ENCODE results near the gene CFAP46.
"Not testable (repeated sequence)": the region's sequence is repeated elsewhere in the genome, so short reads cannot be mapped to it uniquely, and the experiment has no call there.

Gene CFAP46

DNA sequence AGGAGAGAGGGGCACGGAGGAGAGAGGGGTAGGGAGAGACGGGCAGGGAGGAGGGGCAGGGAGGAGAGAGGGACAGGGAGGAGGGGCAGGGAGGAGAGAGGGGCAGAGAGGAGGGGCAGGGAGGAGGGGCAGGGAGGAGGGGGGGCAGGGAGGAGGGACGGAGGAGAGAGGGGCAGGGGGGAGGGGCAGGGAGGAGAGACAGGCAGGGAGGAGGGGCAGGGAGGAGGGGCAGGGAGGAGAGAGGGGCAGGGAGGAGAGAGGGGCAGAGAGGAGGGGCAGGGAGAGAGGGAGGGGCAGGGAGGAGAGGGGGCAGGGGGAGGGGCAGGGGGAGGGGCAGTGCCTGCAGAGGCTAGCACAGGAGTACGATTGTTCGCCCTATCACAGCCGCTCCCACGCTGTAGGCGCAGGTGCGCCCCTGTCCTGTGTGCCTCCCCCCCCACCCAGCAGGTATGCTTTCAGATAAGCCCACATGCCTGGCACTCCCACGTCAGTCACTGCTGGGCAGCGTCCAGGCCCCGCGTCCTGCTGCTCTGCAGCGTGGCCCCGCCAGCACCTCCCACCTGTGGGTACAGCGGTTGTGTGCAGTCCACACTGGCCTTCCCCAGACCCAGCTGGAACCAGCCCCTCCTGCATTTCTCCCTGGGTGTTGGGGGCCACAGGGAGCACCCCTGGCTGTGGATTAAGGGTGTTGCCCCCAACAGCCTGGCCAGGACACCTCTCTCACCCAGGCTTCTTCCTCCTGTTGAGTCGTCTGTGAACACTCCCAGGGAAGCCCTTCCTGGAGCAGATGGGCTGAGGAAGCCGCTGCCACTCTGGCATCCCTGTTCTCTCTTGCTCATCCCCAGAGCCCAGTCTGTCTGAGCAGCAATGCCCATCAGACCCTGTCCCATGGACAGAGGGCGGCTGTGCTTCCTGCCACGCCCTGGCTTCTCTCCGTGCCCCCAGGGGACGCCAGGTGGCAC is 167.2 kb downstream of the CFAP46 start:
- Histone ChIP-seq H3K4me1 (ENCODE audit: control insufficient read depth in 5 of 5, insufficient read depth in 5 of 5, low read length in 5 of 5) (no peaks in the 10 kb centered on the region), H3K27me3 (ENCODE audit: control insufficient read depth in 5 of 5, insufficient read depth in 4 of 5, low read length in 5 of 5) (no peaks in the 10 kb centered on the region), H3K36me3 (ENCODE audit: control insufficient read depth in 5 of 5, insufficient read depth in 5 of 5, low read length in 5 of 5) (peaks cover 0 to 59% (median 45%) of the 10 kb centered on the region in 5 donors), H3K4me3 (ENCODE audit: low read depth in 1 of 5, low read length in 5 of 5) (no peak overlapping the region), H3K9me3 (ENCODE audit: control insufficient read depth in 5 of 5, low read length in 5 of 5) (no peaks in the 10 kb centered on the region), H3K9ac (ENCODE audit: low read length in 5 of 5) (no peak overlapping the region), H3K27ac (ENCODE audit: low read depth, low read length) (no peak overlapping the region)

DNA sequence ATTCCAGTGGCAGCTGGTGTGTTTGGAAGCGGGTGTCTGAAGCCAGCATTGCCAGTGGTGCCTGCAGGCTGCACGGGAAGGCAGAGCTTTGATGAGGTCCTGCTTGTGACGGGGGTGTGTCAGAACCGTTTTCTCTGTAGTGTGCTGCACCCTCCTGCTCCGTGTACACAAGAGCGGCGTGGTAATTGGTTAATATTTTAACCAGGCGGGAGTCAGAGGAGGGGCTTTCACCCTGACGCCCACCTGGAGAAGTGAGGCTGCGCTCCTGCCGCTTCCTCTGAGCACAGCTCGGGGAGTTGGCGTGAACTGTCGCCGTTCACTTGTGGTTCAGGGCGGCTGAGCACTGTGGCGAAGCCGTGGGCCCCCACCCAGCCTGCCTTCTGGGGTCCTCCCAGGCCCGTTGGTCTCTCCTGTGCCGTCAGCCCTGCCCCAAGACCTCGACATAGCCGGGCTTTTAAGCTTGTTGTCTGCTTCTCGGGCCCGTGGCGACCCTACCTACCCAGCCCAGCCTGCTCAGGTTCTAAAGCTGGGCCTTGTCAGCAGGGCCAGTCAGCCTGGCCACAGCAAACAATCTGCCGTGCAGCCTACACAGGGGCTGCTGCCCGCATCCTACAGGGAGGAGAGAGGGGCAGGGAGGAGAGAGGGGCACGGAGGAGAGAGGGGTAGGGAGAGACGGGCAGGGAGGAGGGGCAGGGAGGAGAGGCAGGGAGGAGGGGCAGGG is 168.0 kb downstream of the CFAP46 start:
- H3K27ac ChIP-seq (ENCODE audit: low read depth, low read length) = no peak overlapping the region
- no peaks in the 10 kb centered on the region for H3K9me3 ChIP-seq (ENCODE audit: control insufficient read depth in 5 of 5, low read length in 5 of 5)
- H3K27me3 ChIP-seq (ENCODE audit: control insufficient read depth in 5 of 5, insufficient read depth in 4 of 5, low read length in 5 of 5) = no peaks in the 10 kb centered on the region
- peaks cover 0 to 56% (median 38%) of the 10 kb centered on the region in 5 donors for H3K36me3 ChIP-seq (ENCODE audit: control insufficient read depth in 5 of 5, insufficient read depth in 5 of 5, low read length in 5 of 5)
- H3K9ac ChIP-seq (ENCODE audit: low read length in 5 of 5) = no peak overlapping the region
- no peaks in the 10 kb centered on the region for H3K4me1 ChIP-seq (ENCODE audit: control insufficient read depth in 5 of 5, insufficient read depth in 5 of 5, low read length in 5 of 5)
- H3K4me3 ChIP-seq (ENCODE audit: low read depth in 1 of 5, low read length in 5 of 5) = no peak overlapping the region

DNA sequence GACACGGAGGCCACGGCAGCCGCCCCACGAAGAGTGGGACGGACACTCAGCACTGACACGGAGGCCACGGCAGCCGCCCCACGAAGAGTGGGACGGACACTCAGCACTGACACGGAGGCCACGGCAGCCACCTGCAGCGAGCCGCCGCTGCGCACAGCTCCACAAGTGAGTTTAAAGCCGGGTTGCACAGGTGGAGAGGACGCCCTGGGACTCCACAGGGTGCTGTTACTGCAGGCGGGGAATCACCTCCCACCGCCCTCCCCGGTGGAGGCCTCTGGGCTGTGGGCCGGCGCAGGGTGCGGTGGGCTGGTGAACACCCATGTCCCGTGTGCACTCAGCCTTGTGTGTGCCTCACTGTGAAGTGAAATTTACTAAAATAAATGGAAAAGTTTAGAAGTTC is 169.6 kb downstream of the CFAP46 start:
- H3K27me3 ChIP-seq (ENCODE audit: control insufficient read depth in 5 of 5, insufficient read depth in 4 of 5, low read length in 5 of 5); H3K4me3 ChIP-seq (ENCODE audit: low read depth in 1 of 5, low read length in 5 of 5); H3K9ac ChIP-seq (ENCODE audit: low read length in 5 of 5); H3K4me1 ChIP-seq (ENCODE audit: control insufficient read depth in 5 of 5, insufficient read depth in 5 of 5, low read length in 5 of 5); H3K9me3 ChIP-seq (ENCODE audit: control insufficient read depth in 5 of 5, low read length in 5 of 5); H3K27ac ChIP-seq (ENCODE audit: low read depth, low read length): not testable (repeated sequence)
- peaks cover 0 to 58% (median 40%) of the 10 kb centered on the region in 5 donors for H3K36me3 ChIP-seq (ENCODE audit: control insufficient read depth in 5 of 5, insufficient read depth in 5 of 5, low read length in 5 of 5)

DNA sequence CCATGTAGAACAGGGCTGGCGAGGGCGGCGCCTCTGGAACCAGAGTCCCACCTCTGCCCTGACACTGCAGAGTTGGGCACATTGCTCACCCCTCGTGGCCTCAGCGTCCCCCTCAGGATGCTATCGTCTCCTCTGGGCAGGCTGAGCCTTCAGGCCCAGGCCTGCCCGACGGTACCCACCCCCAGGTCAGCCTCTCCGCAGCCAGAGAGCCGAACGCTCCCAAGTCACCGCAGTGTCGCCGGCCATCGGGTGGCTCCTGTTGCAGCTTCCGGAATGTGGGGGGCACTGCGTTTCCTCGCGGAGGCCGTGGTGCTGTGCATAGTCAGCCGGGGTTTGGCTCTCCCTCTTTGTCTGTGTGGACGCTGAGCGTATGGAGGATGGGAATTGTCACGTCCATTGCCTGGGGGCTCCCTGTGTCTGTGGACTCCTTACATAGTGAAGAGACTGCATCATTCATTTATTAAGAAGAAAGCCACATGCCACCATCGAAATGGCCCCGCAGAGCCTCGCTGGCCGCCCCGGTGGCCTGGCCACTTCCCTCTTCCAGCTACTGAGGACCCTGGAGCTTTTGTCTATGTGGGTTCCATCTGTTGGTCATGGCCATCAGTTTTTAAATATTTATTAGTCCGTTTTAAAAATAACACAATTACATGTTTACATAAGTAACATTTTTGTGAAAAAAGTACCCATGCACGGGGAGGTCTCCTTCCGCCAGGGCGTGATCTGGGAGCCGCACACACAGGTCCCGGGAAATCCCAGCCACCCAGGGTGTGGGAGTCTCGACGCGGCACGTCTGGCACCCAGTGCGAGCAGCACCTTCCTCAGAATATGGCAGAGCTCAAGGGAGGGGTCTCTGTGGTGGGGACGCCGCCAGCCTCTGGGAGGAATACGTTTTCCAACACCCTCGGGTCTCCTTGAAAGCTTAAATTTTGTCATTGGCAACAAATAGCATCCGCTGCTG is 172.0 kb downstream of the CFAP46 start:
- Histone ChIP-seq H3K9me3 (ENCODE audit: control insufficient read depth in 5 of 5, low read length in 5 of 5) (no peaks in the 10 kb centered on the region), H3K9ac (ENCODE audit: low read length in 5 of 5) (no peak overlapping the region), H3K27me3 (ENCODE audit: control insufficient read depth in 5 of 5, insufficient read depth in 4 of 5, low read length in 5 of 5) (peaks cover 0 to 5% (median 0%) of the 10 kb centered on the region in 5 donors), H3K27ac (ENCODE audit: low read depth, low read length) (no peak overlapping the region), H3K4me3 (ENCODE audit: low read depth in 1 of 5, low read length in 5 of 5) (no peak overlapping the region), H3K36me3 (ENCODE audit: control insufficient read depth in 5 of 5, insufficient read depth in 5 of 5, low read length in 5 of 5) (peaks cover 0 to 57% (median 40%) of the 10 kb centered on the region in 5 donors), H3K4me1 (ENCODE audit: control insufficient read depth in 5 of 5, insufficient read depth in 5 of 5, low read length in 5 of 5) (peaks cover 0 to 7% (median 0%) of the 10 kb centered on the region in 5 donors)

DNA sequence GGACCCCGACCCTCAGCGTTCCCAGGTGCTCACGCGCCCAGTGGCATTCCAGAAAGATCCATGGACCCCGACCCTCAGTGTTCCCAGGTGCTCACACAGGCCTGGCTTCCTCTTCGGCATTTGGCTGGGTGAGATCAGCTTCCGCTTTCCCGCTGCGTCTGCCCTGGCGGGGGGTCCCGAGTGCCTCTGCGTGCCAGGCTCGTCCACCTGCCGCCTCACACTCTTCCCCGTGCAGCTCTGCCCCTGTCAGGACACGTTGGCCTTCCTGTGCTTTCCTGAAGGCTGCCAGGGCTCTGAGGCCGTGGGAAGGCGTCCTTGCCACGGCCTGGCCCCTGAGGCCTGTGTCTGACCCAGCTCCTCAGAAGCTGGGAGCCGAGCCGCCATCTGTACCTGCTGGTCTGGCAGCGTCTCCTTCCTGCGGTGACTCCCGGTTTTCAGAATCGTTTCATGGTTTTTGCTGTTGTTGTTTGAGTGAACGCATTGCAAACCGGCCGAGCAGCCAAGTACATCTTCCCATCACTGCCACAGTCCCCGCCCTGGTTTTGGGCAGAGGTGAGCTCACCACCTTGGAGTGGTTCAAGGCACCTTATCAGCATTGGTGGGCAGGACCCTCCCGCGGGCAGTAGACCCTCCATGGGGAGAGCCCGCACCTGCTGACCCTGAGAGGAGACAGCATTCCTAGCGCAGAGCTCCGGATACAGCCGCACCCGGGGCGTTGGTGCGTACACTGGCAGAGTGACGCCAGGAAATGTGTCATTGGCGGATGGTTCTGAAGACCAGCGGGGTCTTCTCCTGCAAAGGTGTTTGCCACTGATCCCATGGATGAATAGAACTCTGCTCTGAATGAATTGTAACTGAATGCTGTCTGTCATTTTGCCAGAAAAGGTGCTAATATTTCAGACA is 173.8 kb downstream of the CFAP46 start:
- no peak overlapping the region for H3K4me3 ChIP-seq (ENCODE audit: low read depth in 1 of 5, low read length in 5 of 5)
- no peak overlapping the region for H3K27ac ChIP-seq (ENCODE audit: low read depth, low read length)
- H3K4me1 ChIP-seq (ENCODE audit: control insufficient read depth in 5 of 5, insufficient read depth in 5 of 5, low read length in 5 of 5) = peaks cover 0 to 7% (median 0%) of the 10 kb centered on the region in 5 donors
- no peak overlapping the region for H3K9ac ChIP-seq (ENCODE audit: low read length in 5 of 5)
- H3K36me3 ChIP-seq (ENCODE audit: control insufficient read depth in 5 of 5, insufficient read depth in 5 of 5, low read length in 5 of 5) = peaks cover 0 to 53% (median 40%) of the 10 kb centered on the region in 5 donors
- no peaks in the 10 kb centered on the region for H3K9me3 ChIP-seq (ENCODE audit: control insufficient read depth in 5 of 5, low read length in 5 of 5)
- H3K27me3 ChIP-seq (ENCODE audit: control insufficient read depth in 5 of 5, insufficient read depth in 4 of 5, low read length in 5 of 5) = peaks cover 0 to 5% (median 0%) of the 10 kb centered on the region in 5 donors

DNA sequence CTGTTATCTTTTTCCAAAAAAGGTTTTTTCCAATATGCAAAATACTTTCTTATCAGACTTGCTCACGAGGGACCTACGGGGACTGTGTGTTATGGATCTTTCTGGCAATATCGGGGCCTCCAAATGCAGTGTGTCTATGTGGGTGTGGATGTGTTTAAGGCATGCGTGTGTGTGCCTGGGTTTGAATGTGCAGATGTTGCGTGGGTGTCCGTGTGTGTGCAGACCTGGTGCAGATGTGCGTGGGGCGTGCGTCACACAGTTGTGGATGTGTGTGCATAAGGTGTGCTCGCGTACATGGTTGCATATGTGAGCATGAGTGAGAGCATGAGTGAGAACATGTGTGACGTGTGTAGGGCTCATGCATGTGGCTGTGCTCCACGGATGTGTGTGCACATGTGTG is 176.1 kb downstream of the CFAP46 start:
- no peak overlapping the region for H3K27ac ChIP-seq (ENCODE audit: low read depth, low read length)

DNA sequence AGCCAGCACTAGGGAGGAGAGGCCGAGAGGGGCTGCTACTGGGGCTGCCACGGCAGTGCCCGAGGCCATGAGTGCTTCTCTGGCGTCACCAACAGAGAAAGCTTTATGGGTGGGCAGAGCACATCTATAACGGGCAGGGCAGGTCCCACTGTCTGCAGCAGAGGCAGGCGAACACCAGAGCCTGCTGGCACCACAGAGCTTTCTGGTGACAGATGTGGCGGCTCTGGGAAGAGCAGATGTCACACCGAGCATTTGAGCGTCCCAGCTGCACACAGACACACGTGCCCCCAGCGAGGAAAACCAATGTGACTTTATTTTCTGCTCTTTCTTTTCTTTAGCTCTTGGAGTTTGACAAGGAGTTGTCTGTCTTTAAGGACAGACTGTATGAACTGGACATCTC is 176.9 kb downstream of the CFAP46 start:
- Histone ChIP-seq H3K27ac (ENCODE audit: low read depth, low read length) (no peak overlapping the region), H3K4me1 (ENCODE audit: control insufficient read depth in 5 of 5, insufficient read depth in 5 of 5, low read length in 5 of 5) (peaks cover 0 to 7% (median 0%) of the 10 kb centered on the region in 5 donors), H3K9ac (ENCODE audit: low read length in 5 of 5) (no peak overlapping the region), H3K27me3 (ENCODE audit: control insufficient read depth in 5 of 5, insufficient read depth in 4 of 5, low read length in 5 of 5) (peaks cover 0 to 5% (median 0%) of the 10 kb centered on the region in 5 donors), H3K4me3 (ENCODE audit: low read depth in 1 of 5, low read length in 5 of 5) (no peak overlapping the region), H3K9me3 (ENCODE audit: control insufficient read depth in 5 of 5, low read length in 5 of 5) (no peaks in the 10 kb centered on the region), H3K36me3 (ENCODE audit: control insufficient read depth in 5 of 5, insufficient read depth in 5 of 5, low read length in 5 of 5) (peaks cover 0 to 62% (median 35%) of the 10 kb centered on the region in 5 donors)

More for the DNA sequence above, 176.1 kb downstream of the CFAP46 start:
- Histone ChIP-seq H3K4me1 (ENCODE audit: control insufficient read depth in 5 of 5, insufficient read depth in 5 of 5, low read length in 5 of 5) (peaks cover 0 to 7% (median 0%) of the 10 kb centered on the region in 5 donors), H3K36me3 (ENCODE audit: control insufficient read depth in 5 of 5, insufficient read depth in 5 of 5, low read length in 5 of 5) (peaks cover 0 to 62% (median 38%) of the 10 kb centered on the region in 5 donors), H3K9me3 (ENCODE audit: control insufficient read depth in 5 of 5, low read length in 5 of 5) (no peaks in the 10 kb centered on the region), H3K9ac (ENCODE audit: low read length in 5 of 5) (no peak overlapping the region), H3K27me3 (ENCODE audit: control insufficient read depth in 5 of 5, insufficient read depth in 4 of 5, low read length in 5 of 5) (peaks cover 0 to 5% (median 0%) of the 10 kb centered on the region in 5 donors), H3K4me3 (ENCODE audit: low read depth in 1 of 5, low read length in 5 of 5) (no peak overlapping the region)

DNA sequence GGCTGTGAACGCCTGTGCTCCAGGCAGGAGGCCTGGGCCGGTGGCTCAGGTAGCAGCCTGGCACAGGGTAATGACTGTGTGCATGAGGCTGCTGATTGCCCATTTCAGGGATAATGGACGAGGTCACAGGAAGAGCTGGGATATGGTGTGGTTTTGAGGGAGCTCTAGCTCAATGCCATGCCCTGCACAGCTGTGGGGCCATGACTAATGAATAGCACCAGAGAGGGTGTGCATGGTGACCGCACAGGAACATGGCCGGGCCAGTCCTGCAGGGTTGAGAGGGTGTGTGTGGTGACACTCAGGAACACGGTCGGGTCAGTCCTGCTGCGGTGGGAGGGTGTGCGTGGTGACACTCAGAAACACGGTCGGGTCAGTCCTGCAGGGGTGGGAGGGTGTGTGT is 178.3 kb downstream of the CFAP46 start:
- H3K27ac ChIP-seq (ENCODE audit: low read depth, low read length) = no peak overlapping the region
- peaks cover 0 to 65% (median 38%) of the 10 kb centered on the region in 5 donors for H3K36me3 ChIP-seq (ENCODE audit: control insufficient read depth in 5 of 5, insufficient read depth in 5 of 5, low read length in 5 of 5)
- H3K9ac ChIP-seq (ENCODE audit: low read length in 5 of 5) = no peak overlapping the region

More for the DNA sequence above, 178.3 kb downstream of the CFAP46 start:
- peaks cover 0 to 7% (median 0%) of the 10 kb centered on the region in 5 donors for H3K4me1 ChIP-seq (ENCODE audit: control insufficient read depth in 5 of 5, insufficient read depth in 5 of 5, low read length in 5 of 5)
- no peaks in the 10 kb centered on the region for H3K9me3 ChIP-seq (ENCODE audit: control insufficient read depth in 5 of 5, low read length in 5 of 5)
- peaks cover 0 to 5% (median 0%) of the 10 kb centered on the region in 5 donors for H3K27me3 ChIP-seq (ENCODE audit: control insufficient read depth in 5 of 5, insufficient read depth in 4 of 5, low read length in 5 of 5)
- H3K4me3 ChIP-seq (ENCODE audit: low read depth in 1 of 5, low read length in 5 of 5) = no peak overlapping the region

All from subcutaneous abdominal adipose tissue (tissue), 5 donors.